Vagina (tissue), 2 donors: ENCODE data around the gene PLEKHG4B.

Experiments used
- CTCF ChIP-seq, 3 experiments: fragments of 450-650 bp in 2 of 3; fragments of 200-600 bp in 1 of 3; sonication (generic) in 1 of 3; IDR thresholded peaks; one replicate each; pipeline ENCODE4 v1.5.1; 2017 to 2019; ENCODE audit warnings: antibody characterized with exemption in 3 of 3, mild to moderate bottlenecking in 2 of 3, moderate library complexity in 2 of 3
- POLR2A ChIP-seq, 2 donors: fragments of 450-650 bp; IDR thresholded peaks; one replicate each; pipeline ENCODE4 v1.6.1; 2017; ENCODE audit warnings: antibody characterized with exemption in 2 of 2, mild to moderate bottlenecking in 2 of 2, moderate library complexity in 2 of 2
- POLR2AphosphoS5 ChIP-seq, 2 donors: sonication (generic); formaldehyde crosslinking; IDR thresholded peaks; one replicate each; pipeline ENCODE4 v1.9.0; 2017; ENCODE audit warnings: antibody characterized with exemption in 2 of 2, mild to moderate bottlenecking in 2 of 2, low read depth in 1 of 2; ENCODE audit not compliant: insufficient read depth in 1 of 2

GRCh38 chr5:174876-175465 lies 83.0 kb downstream of the PLEKHG4B start:
- TF ChIP-seq POLR2AphosphoS5 (IDR thresholded peaks at IDR 0.05; ENCODE audit: insufficient read depth in 1 of 2, low read depth in 1 of 2) = no peak
- no peak for TF ChIP-seq CTCF (IDR thresholded peaks at IDR 0.05)
- TF ChIP-seq POLR2A (IDR thresholded peaks at IDR 0.05) = no peak
